ENCODE measurements around the gene AVPI1. TPM values are rescaled to one million over a fixed set of nuclear protein-coding genes. Genes with fewer than 3 reads are reported as not detected.

AVPI1 gene
- total RNA-seq, 1 donor from 2014 or later: 5.6 TPM

GRCh38 chr10:97673736-97674525 lies 13.1 kb downstream of the AVPI1 start:
- FAIRE-seq: no peak

GRCh38 chr10:97669571-97669970 lies 17.5 kb downstream of the AVPI1 start:
- Histone ChIP-seq H2AFZ (ENCODE audit: low read depth, low read length) (no peak overlapping the region), H3K4me1 (ENCODE audit: insufficient read depth, low read length) (peaks cover 5% of the 10 kb centered on the region), H3K79me2 (ENCODE audit: insufficient read depth, low read length) (no peaks in the 10 kb centered on the region), H4K20me1 (ENCODE audit: insufficient read depth, low read length) (peaks cover 9% of the 10 kb centered on the region), H3K27ac (ENCODE audit: low read depth, low read length) (no peak overlapping the region), H3K9me3 (ENCODE audit: insufficient read depth, low read depth, low read length) (no peaks in the 10 kb centered on the region), H3K9ac (ENCODE audit: low read length) (no peak overlapping the region), H3K27me3 (ENCODE audit: insufficient read depth, low read length) (no peaks in the 10 kb centered on the region), H3K4me2 (ENCODE audit: low read length) (no peak overlapping the region), H3K36me3 (ENCODE audit: insufficient read depth, low read length) (peaks cover 27% of the 10 kb centered on the region), H3K4me3 (ENCODE audit: insufficient read depth, low read depth, low read length) (no peak overlapping the region)
- Mint-ChIP-seq H3K27ac (ENCODE audit: unreplicated experiment) (peak overlapping the region; percentile 5), H3K27me3 (ENCODE audit: low read depth, unreplicated experiment) (no peaks in the 10 kb centered on the region), H3K36me3 (ENCODE audit: low read depth, unreplicated experiment) (peaks cover 22% of the 10 kb centered on the region), H3K4me1 (ENCODE audit: low read depth, unreplicated experiment) (peaks cover 14% of the 10 kb centered on the region), H3K9me3 (ENCODE audit: unreplicated experiment) (no peaks in the 10 kb centered on the region), H3K4me3 (ENCODE audit: unreplicated experiment) (no peak overlapping the region)
- TF ChIP-seq CTCF (IDR thresholded peaks at IDR 0.05; ENCODE audit: insufficient read depth, low read depth, low read length): no peak
- TF ChIP-seq EZH2 (IDR thresholded peaks at IDR 0.05; ENCODE audit: insufficient read depth, low read length): no peak
- DNase-seq (ENCODE audit: low read depth) (no peak), FAIRE-seq (no peak)

More at GRCh38 chr10:97673736-97674525, 13.1 kb downstream of the AVPI1 start:
- no peaks in the 10 kb centered on the region for H3K27me3 Mint-ChIP-seq (ENCODE audit: low read depth, unreplicated experiment)
- H3K9ac ChIP-seq (ENCODE audit: low read length): no peak overlapping the region
- no peaks in the 10 kb centered on the region for H3K9me3 Mint-ChIP-seq (ENCODE audit: unreplicated experiment)
- no peak overlapping the region for H3K27ac ChIP-seq (ENCODE audit: low read depth, low read length)
- H3K27ac Mint-ChIP-seq (ENCODE audit: unreplicated experiment): peak overlapping the region; percentile 50
- no peaks in the 10 kb centered on the region for H3K9me3 ChIP-seq (ENCODE audit: insufficient read depth, low read depth, low read length)
- H3K79me2 ChIP-seq (ENCODE audit: insufficient read depth, low read length): no peaks in the 10 kb centered on the region
- H3K4me1 ChIP-seq (ENCODE audit: insufficient read depth, low read length): peaks cover 5% of the 10 kb centered on the region
- H3K36me3 Mint-ChIP-seq (ENCODE audit: low read depth, unreplicated experiment): peaks cover 19% of the 10 kb centered on the region
- peaks cover 20% of the 10 kb centered on the region for H3K4me1 Mint-ChIP-seq (ENCODE audit: low read depth, unreplicated experiment)
- peak overlapping the region; percentile 13 for H3K4me3 Mint-ChIP-seq (ENCODE audit: unreplicated experiment)
- no peak overlapping the region for H2AFZ ChIP-seq (ENCODE audit: low read depth, low read length)
- H3K4me2 ChIP-seq (ENCODE audit: low read length): no peak overlapping the region
- TF ChIP-seq CTCF (IDR thresholded peaks at IDR 0.05; ENCODE audit: insufficient read depth, low read depth, low read length) (no peak), EZH2 (IDR thresholded peaks at IDR 0.05; ENCODE audit: insufficient read depth, low read length) (no peak)
- H3K36me3 ChIP-seq (ENCODE audit: insufficient read depth, low read length): peaks cover 21% of the 10 kb centered on the region
- H3K4me3 ChIP-seq (ENCODE audit: insufficient read depth, low read depth, low read length): no peak overlapping the region
- no peaks in the 10 kb centered on the region for H3K27me3 ChIP-seq (ENCODE audit: insufficient read depth, low read length)
- peak; percentile 48 for DNase-seq (ENCODE audit: low read depth)
- peaks cover 14% of the 10 kb centered on the region for H4K20me1 ChIP-seq (ENCODE audit: insufficient read depth, low read length)

GRCh38 chr10:97667463-97667862 lies 19.6 kb downstream of the AVPI1 start:
- no peaks in the 10 kb centered on the region for H3K4me1 Mint-ChIP-seq (ENCODE audit: low read depth, unreplicated experiment)
- H3K36me3 Mint-ChIP-seq (ENCODE audit: low read depth, unreplicated experiment): peaks cover 27% of the 10 kb centered on the region
- Histone ChIP-seq H3K9ac (ENCODE audit: low read length) (no peak overlapping the region), H3K4me3 (ENCODE audit: insufficient read depth, low read depth, low read length) (no peak overlapping the region), H3K4me2 (ENCODE audit: low read length) (no peak overlapping the region), H3K79me2 (ENCODE audit: insufficient read depth, low read length) (no peaks in the 10 kb centered on the region), H3K36me3 (ENCODE audit: insufficient read depth, low read length) (peaks cover 33% of the 10 kb centered on the region), H3K27me3 (ENCODE audit: insufficient read depth, low read length) (no peaks in the 10 kb centered on the region), H4K20me1 (ENCODE audit: insufficient read depth, low read length) (peaks cover 3% of the 10 kb centered on the region), H3K9me3 (ENCODE audit: insufficient read depth, low read depth, low read length) (no peaks in the 10 kb centered on the region), H2AFZ (ENCODE audit: low read depth, low read length) (no peak overlapping the region), H3K4me1 (ENCODE audit: insufficient read depth, low read length) (no peaks in the 10 kb centered on the region), H3K27ac (ENCODE audit: low read depth, low read length) (no peak overlapping the region)
- no peak for DNase-seq (ENCODE audit: low read depth)
- TF ChIP-seq CTCF (IDR thresholded peaks at IDR 0.05; ENCODE audit: insufficient read depth, low read depth, low read length) (no peak), EZH2 (IDR thresholded peaks at IDR 0.05; ENCODE audit: insufficient read depth, low read length) (no peak)
- no peak for FAIRE-seq
- H3K9me3 Mint-ChIP-seq (ENCODE audit: unreplicated experiment): no peaks in the 10 kb centered on the region
- no peak overlapping the region for H3K27ac Mint-ChIP-seq (ENCODE audit: unreplicated experiment)
- H3K27me3 Mint-ChIP-seq (ENCODE audit: low read depth, unreplicated experiment): no peaks in the 10 kb centered on the region
- H3K4me3 Mint-ChIP-seq (ENCODE audit: unreplicated experiment): no peak overlapping the region

Data from astrocyte (in vitro differentiated cells and primary cell).